ENCODE measurements around the gene DNAJC18. TPM values are rescaled to one million over a fixed set of nuclear protein-coding genes. Genes with fewer than 3 reads are reported as not detected.

DNAJC18 gene
- total and polyA plus RNA-seq, 12 donors, result 4.9 to 16.2 (median 8.8) TPM

DNA sequence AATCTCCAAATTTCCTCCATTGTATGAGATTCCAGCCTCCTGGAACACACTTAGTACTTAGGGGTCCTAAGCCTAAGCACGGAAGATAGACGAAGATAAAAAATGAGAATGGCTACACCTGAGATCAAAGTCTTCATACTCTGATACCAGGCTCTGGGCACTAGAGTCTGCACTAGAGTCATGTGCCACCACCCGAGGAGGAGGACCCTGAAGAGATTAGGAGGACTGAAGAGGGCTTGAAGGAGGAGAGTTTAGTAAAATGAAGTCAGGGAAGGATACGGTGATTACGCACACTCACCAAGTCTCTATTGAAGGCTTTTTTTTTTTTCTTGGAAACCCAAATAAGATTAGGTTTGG is 34.9 kb downstream of the DNAJC18 start:
- Histone ChIP-seq H3K4me3 (peak overlapping the region in 2 of 4 donors; percentile 33 to 58), H3K4me1 (replicated peaks in 1 of 2) (peaks cover 4 to 14% of the 10 kb centered on the region in 2 donors), H3K27me3 (no peaks in the 10 kb centered on the region), H3K27ac (peak overlapping the region; percentile 74 to 98 (median 93)), H3K9me3 (replicated peaks in 1 of 3) (no peaks in the 10 kb centered on the region), H3K36me3 (replicated peaks in 1 of 2) (no peaks in the 10 kb centered on the region)
- TF ChIP-seq, protein P1, sequence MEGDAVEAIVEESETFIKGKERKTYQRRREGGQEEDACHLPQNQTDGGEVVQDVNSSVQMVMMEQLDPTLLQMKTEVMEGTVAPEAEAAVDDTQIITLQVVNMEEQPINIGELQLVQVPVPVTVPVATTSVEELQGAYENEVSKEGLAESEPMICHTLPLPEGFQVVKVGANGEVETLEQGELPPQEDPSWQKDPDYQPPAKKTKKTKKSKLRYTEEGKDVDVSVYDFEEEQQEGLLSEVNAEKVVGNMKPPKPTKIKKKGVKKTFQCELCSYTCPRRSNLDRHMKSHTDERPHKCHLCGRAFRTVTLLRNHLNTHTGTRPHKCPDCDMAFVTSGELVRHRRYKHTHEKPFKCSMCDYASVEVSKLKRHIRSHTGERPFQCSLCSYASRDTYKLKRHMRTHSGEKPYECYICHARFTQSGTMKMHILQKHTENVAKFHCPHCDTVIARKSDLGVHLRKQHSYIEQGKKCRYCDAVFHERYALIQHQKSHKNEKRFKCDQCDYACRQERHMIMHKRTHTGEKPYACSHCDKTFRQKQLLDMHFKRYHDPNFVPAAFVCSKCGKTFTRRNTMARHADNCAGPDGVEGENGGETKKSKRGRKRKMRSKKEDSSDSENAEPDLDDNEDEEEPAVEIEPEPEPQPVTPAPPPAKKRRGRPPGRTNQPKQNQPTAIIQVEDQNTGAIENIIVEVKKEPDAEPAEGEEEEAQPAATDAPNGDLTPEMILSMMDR (IDR thresholded peaks at IDR 0.05), result no peak
- TF ChIP-seq POLR2A (IDR thresholded peaks at IDR 0.05), result no peak
- intact Hi-C loops (cut with DNase I), result no loop called here
- 64 to 68% (median 65%) methylated on average over 5 of the region's 5 CpGs for WGBS, 4 donors
- DNase-seq, result peak in 1 of 7 donors; percentile 5

GRCh38 chr5:139403787-139404483 is 35.4 kb downstream of the DNAJC18 start, which contains the start of gene SPATA24:
Gene SPATA24, minus strand, starts transcription at chr5:139404089. Its CDS starts 29 bp downstream, at chr5:139404060.
- peak within 1 kb of the TSS; percentile 74 to 98 (median 93) for H3K27ac ChIP-seq
- WGBS, 4 donors, result 0 to 2% (median 1%) methylated on average over 11 to 41 of the region's 41 CpGs
- H3K9me3 ChIP-seq (replicated peaks in 1 of 3), result no peaks in the 10 kb centered on the region
- intact Hi-C loops (cut with DNase I), result no loop called here
- no peaks in the 10 kb centered on the region for H3K36me3 ChIP-seq (replicated peaks in 1 of 2)
- peaks cover 4 to 14% of the 10 kb centered on the region in 2 donors for H3K4me1 ChIP-seq (replicated peaks in 1 of 2)
- no peaks in the 10 kb centered on the region for H3K27me3 ChIP-seq
- TF ChIP-seq, protein P1 (IDR thresholded peaks at IDR 0.05), result no peak
- TF ChIP-seq POLR2A (IDR thresholded peaks at IDR 0.05), result peak in 1 of 2 donors; percentile 28
- H3K4me3 ChIP-seq, result peak within 1 kb of the TSS in 2 of 4 donors; percentile 33 to 58
- DNase-seq, result peak; percentile 95 to 99 (median 98)

DNA sequence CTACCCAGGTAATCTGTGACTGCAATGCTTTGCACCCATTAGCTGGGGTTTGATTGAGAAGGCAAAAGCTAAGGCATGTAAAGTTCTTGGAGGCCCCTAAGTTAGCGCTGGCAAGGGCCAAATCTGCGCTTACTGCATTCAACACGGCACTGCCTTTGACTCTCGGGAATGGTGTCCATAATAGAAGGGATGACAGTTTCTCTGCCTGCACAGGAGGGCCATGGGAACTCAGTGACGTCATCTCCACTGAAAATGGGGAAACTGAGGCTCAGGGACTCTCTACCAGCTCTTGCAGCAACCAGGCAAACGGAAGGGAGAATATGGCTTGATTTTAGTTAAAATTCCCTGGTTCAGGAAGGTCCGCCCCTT is 35.9 kb downstream of the DNAJC18 start:
- H3K36me3 ChIP-seq (replicated peaks in 1 of 2), result no peaks in the 10 kb centered on the region
- intact Hi-C loops (cut with DNase I), result no loop called here
- 14 to 21% (median 16%) methylated on average over 5 to 7 of the region's 7 CpGs for WGBS, 4 donors
- peak overlapping the region; percentile 74 to 98 (median 93) for H3K27ac ChIP-seq
- DNase-seq, result no peak
- no peaks in the 10 kb centered on the region for H3K9me3 ChIP-seq (replicated peaks in 1 of 3)
- no peaks in the 10 kb centered on the region for H3K27me3 ChIP-seq
- peaks cover 4 to 14% of the 10 kb centered on the region in 2 donors for H3K4me1 ChIP-seq (replicated peaks in 1 of 2)
- H3K4me3 ChIP-seq, result peak overlapping the region in 2 of 4 donors; percentile 33 to 58
- TF ChIP-seq, protein P1 (IDR thresholded peaks at IDR 0.05), result no peak
- no peak for TF ChIP-seq POLR2A (IDR thresholded peaks at IDR 0.05)

GRCh38 chr5:139402561-139403158 is 36.7 kb downstream of the DNAJC18 start:
- no peaks in the 10 kb centered on the region for H3K36me3 ChIP-seq (replicated peaks in 1 of 2)
- TF ChIP-seq, protein P1 (IDR thresholded peaks at IDR 0.05), result peak in 3 of 6 experiments; percentile 22 to 32 (median 29)
- no peak for TF ChIP-seq POLR2A (IDR thresholded peaks at IDR 0.05)
- no peaks in the 10 kb centered on the region for H3K27me3 ChIP-seq
- 61 to 71% (median 67%) methylated on average over 6 to 7 of the region's 7 CpGs for WGBS, 4 donors
- intact Hi-C loops (cut with DNase I), result no loop called here
- H3K4me3 ChIP-seq, result no peak overlapping the region
- H3K27ac ChIP-seq, result peak overlapping the region in 1 of 5 donors; percentile 98
- peak in 4 of 7 donors; percentile 24 to 64 (median 35) for DNase-seq
- peaks cover 4 to 14% of the 10 kb centered on the region in 2 donors for H3K4me1 ChIP-seq (replicated peaks in 1 of 2)
- no peaks in the 10 kb centered on the region for H3K9me3 ChIP-seq (replicated peaks in 1 of 3)
